Left lung (tissue), 10 donors: ENCODE measurements around the gene KEL. TPM values are rescaled to one million over a fixed set of nuclear protein-coding genes. Genes with fewer than 3 reads are reported as not detected.

Experiments
- ATAC-seq: fragments of 200-7000 bp; cut with Tn5 transposase; one replicate; pipeline ENCODE4 v1.9.1; 2020; ENCODE audit warnings: moderate library complexity
- DNase-seq, 4 donors: peaks; one replicate each; pipeline ENCODE4 v3.0.0-alpha.2; 2013 to 2020
- H3K27ac ChIP-seq, 2 donors: fragments of 200-600 bp; sonication (generic) in 1 of 2; one replicate each; pipeline versions ENCODE4 v1.5.0 to v1.8.0; 2020 to 2021
- H3K27me3 ChIP-seq, 2 donors: fragments of 200-600 bp; sonication (generic) in 1 of 2; one replicate each; pipeline versions ENCODE4 v1.5.0 to v1.8.0; 2020 to 2021
- H3K36me3 ChIP-seq, 2 donors: fragments of 200-600 bp; sonication (generic) in 1 of 2; one replicate each; pipeline versions ENCODE4 v1.5.0 to v1.8.0; 2020 to 2021
- H3K4me1 ChIP-seq, 2 donors: fragments of 200-600 bp; one replicate each; pipeline ENCODE4 v1.8.0; 2021
- H3K4me3 ChIP-seq, 2 donors: fragments of 200-600 bp; sonication (generic) in 1 of 2; one replicate each; pipeline versions ENCODE4 v1.5.0 to v1.8.0; 2020 to 2021; ENCODE audit warnings: mild to moderate bottlenecking in 1 of 2
- H3K9me3 ChIP-seq, 2 donors: fragments of 200-600 bp; sonication (generic) in 1 of 2; one replicate each; pipeline versions ENCODE4 v1.5.0 to v1.8.0; 2020 to 2021
- CTCF ChIP-seq, 2 donors: fragments of 200-600 bp; sonication (generic) in 1 of 2; IDR thresholded peaks; one replicate each; pipeline versions ENCODE4 v1.5.0 to v1.8.0; 2021; ENCODE audit warnings: antibody characterized with exemption in 2 of 2
- intact Hi-C, 2 donors: fragments of 100-400 bp; cut with DNase I; formaldehyde crosslinking; loops; one replicate each; pipeline versions ENCODE4 v1.11.2 to v1.14.2; 2022
- polyA plus RNA-seq, 6 donors: library from polyadenylated mRNA; unstranded; fragments of 120-200 nt; gene quantifications; one replicate each; pipeline ENCODE4 v1.2.1, GENCODE V29; 2013; ENCODE audit not compliant: insufficient read length in 6 of 6
- total RNA-seq, 2 donors: library from RNA; stranded (reverse); fragmentation: NEBNext Ultra II Directional; extraction: Animal tissue kit (Norgen Biotek cat#: 25700); gene quantifications; one replicate each; pipeline ENCODE4 v1.2.1, GENCODE V29; 2021
- donor health status: DM: no; HTN: yes; CAD: no.
- donor health status: DM: no; HTN: no; CAD: no.

KEL gene
- total and polyA plus RNA-seq, 8 donors = 0.58 to 3.1 (median 1.9) TPM

GRCh38 chr7:142919656-142920055, 42.5 kb downstream of the KEL start:
- H3K27ac ChIP-seq = no peak overlapping the region
- ATAC-seq = no peak
- intact Hi-C loops = no loop called here
- H3K4me3 ChIP-seq = no peak overlapping the region
- TF ChIP-seq CTCF (IDR thresholded peaks at IDR 0.05) = no peak
- H3K9me3 ChIP-seq = no peaks in the 10 kb centered on the region
- H3K4me1 ChIP-seq = no peaks in the 10 kb centered on the region
- H3K27me3 ChIP-seq = no peaks in the 10 kb centered on the region
- H3K36me3 ChIP-seq = no peaks in the 10 kb centered on the region
- no peak for DNase-seq

- intact Hi-C loops = no loop called here
- no peak for ATAC-seq
- no peak for TF ChIP-seq CTCF (IDR thresholded peaks at IDR 0.05)
- Histone ChIP-seq H3K4me1 (no peaks in the 10 kb centered on the region), H3K36me3 (no peaks in the 10 kb centered on the region), H3K9me3 (no peaks in the 10 kb centered on the region), H3K4me3 (no peak overlapping the region), H3K27me3 (no peaks in the 10 kb centered on the region), H3K27ac (no peak overlapping the region)
- no peak for DNase-seq
Measured at GRCh38 chr7:142918901-142919300, 43.3 kb downstream of the KEL start.

GRCh38 chr7:142917447-142917846, 44.7 kb downstream of the KEL start:
- H3K27me3 ChIP-seq = no peaks in the 10 kb centered on the region
- ATAC-seq (no peak), DNase-seq (no peak)
- intact Hi-C loops = no loop called here
- no peaks in the 10 kb centered on the region for H3K9me3 ChIP-seq
- no peak overlapping the region for H3K4me3 ChIP-seq
- no peaks in the 10 kb centered on the region for H3K4me1 ChIP-seq
- TF ChIP-seq CTCF (IDR thresholded peaks at IDR 0.05) = no peak
- no peak overlapping the region for H3K27ac ChIP-seq
- H3K36me3 ChIP-seq = no peaks in the 10 kb centered on the region

GRCh38 chr7:142916508-142916907, 45.7 kb downstream of the KEL start:
- TF ChIP-seq CTCF (IDR thresholded peaks at IDR 0.05) = no peak
- intact Hi-C loops = no loop called here
- no peak overlapping the region for H3K4me3 ChIP-seq
- H3K27me3 ChIP-seq = no peaks in the 10 kb centered on the region
- H3K36me3 ChIP-seq = no peaks in the 10 kb centered on the region
- no peaks in the 10 kb centered on the region for H3K9me3 ChIP-seq
- H3K4me1 ChIP-seq = no peaks in the 10 kb centered on the region
- ATAC-seq (no peak), DNase-seq (no peak)
- no peak overlapping the region for H3K27ac ChIP-seq

GRCh38 chr7:142915315-142915714, 46.8 kb downstream of the KEL start:
- no peaks in the 10 kb centered on the region for H3K9me3 ChIP-seq
- DNase-seq (no peak), ATAC-seq (no peak)
- no peaks in the 10 kb centered on the region for H3K36me3 ChIP-seq
- intact Hi-C loops = no loop called here
- H3K27me3 ChIP-seq = no peaks in the 10 kb centered on the region
- no peak for TF ChIP-seq CTCF (IDR thresholded peaks at IDR 0.05)
- no peak overlapping the region for H3K27ac ChIP-seq
- H3K4me3 ChIP-seq = no peak overlapping the region
- peaks cover 0 to 4% of the 10 kb centered on the region in 2 donors for H3K4me1 ChIP-seq
